ENCODE results near the gene MAP3K4.

DNA sequence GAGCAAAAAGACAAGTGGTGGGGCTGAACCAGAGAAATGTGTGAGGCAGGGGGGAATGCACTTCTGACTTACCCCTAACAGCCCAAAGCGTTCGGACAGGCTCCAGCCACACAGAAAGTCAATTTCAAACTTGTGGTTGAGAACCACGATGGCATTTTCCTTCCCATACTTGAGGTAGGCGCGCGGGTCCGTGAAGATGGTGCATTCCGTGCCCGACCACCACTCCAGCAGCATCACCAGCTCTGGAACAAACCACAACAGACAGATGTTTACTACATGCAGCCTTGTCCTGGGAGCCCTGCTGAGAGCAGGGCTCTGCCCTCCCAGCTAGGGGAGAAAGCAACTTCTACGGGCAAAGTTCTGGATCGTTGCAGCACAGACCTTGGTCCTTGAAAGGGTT is 174.6 kb downstream of the MAP3K4 start:
- no peak for TF ChIP-seq POLR2A (IDR thresholded peaks at IDR 0.05)
- TF ChIP-seq, protein P1, sequence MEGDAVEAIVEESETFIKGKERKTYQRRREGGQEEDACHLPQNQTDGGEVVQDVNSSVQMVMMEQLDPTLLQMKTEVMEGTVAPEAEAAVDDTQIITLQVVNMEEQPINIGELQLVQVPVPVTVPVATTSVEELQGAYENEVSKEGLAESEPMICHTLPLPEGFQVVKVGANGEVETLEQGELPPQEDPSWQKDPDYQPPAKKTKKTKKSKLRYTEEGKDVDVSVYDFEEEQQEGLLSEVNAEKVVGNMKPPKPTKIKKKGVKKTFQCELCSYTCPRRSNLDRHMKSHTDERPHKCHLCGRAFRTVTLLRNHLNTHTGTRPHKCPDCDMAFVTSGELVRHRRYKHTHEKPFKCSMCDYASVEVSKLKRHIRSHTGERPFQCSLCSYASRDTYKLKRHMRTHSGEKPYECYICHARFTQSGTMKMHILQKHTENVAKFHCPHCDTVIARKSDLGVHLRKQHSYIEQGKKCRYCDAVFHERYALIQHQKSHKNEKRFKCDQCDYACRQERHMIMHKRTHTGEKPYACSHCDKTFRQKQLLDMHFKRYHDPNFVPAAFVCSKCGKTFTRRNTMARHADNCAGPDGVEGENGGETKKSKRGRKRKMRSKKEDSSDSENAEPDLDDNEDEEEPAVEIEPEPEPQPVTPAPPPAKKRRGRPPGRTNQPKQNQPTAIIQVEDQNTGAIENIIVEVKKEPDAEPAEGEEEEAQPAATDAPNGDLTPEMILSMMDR (IDR thresholded peaks at IDR 0.05), result no peak

Data from lower leg skin (tissue), 3 donors.